T-helper 1 cell treated with Interleukin-12 subunit alpha and Interleukin-12 subunit beta and Interleukin-4 antibody, amounts not matched to agents 30 ng/mL and 1 ng/mL, for 36 hours (primary cell): ENCODE results near the gene MRS2. TPM values are rescaled to one million over a fixed set of nuclear protein-coding genes. Genes with fewer than 3 reads are reported as not detected.
"Not testable (repeated sequence)": the region's sequence is repeated elsewhere in the genome, so short reads cannot be mapped to it uniquely, and the experiment has no call there.

Experiments used
- intact Hi-C: fragments of 100-400 bp; cut with micrococcal nuclease; formaldehyde crosslinking; loops from one replicate; pipeline ENCODE4 v1.15.1; 2024
- total RNA-seq: library from RNA; stranded (reverse); gene quantifications from 2 replicates; pipeline ENCODE4 v1.2.3, GENCODE V29; 2022

The MRS2 gene, protein sequence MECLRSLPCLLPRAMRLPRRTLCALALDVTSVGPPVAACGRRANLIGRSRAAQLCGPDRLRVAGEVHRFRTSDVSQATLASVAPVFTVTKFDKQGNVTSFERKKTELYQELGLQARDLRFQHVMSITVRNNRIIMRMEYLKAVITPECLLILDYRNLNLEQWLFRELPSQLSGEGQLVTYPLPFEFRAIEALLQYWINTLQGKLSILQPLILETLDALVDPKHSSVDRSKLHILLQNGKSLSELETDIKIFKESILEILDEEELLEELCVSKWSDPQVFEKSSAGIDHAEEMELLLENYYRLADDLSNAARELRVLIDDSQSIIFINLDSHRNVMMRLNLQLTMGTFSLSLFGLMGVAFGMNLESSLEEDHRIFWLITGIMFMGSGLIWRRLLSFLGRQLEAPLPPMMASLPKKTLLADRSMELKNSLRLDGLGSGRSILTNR
- total RNA-seq, result 23.4 and 23.9 TPM in 2 replicates

DNA sequence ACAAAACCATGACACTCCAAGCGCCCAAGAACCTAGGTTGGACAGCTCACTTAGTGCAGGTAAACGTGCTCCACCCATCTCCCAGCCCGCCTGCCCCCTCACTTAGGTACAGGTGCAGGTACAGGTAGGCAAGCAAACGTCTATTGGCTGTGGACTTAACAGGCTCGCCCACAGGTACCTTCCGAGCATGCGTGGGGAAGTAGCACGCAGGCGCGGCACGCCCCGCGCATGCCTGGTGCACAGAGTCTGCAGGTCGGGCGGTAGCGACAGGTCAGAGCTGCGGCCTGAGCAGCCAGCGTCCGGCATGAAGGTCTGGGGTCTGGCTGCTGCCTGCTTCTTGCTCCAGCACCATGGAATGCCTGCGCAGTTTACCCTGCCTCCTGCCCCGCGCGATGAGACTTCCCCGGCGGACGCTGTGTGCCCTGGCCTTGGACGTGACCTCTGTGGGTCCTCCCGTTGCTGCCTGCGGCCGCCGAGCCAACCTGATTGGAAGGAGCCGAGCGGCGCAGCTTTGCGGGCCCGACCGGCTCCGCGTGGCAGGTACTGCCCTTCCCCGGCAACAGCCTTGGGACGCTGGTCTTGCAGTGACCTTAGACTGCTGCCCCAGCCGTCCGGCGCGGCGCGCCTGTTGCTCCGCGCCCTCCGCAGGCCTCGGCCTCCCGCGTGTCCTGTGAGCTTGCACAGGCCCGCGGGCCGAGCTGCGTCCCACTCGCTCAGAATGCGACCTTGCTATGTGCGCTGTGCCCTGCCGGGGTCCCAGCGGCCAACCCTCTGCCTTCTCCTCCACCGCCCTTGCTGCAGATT is at the start of gene MRS2:
Gene MRS2, plus strand, starts transcription at position 240 of the 804 bp plus-strand sequence. Its CDS starts 111 bp downstream, at position 351.
- intact Hi-C loops, result loop anchor here (1.0 to 5.0 kb wide), 3 partner anchors 28 to 264 kb away; partner anchors contain the start of genes ACOT13 and TDP2

DNA sequence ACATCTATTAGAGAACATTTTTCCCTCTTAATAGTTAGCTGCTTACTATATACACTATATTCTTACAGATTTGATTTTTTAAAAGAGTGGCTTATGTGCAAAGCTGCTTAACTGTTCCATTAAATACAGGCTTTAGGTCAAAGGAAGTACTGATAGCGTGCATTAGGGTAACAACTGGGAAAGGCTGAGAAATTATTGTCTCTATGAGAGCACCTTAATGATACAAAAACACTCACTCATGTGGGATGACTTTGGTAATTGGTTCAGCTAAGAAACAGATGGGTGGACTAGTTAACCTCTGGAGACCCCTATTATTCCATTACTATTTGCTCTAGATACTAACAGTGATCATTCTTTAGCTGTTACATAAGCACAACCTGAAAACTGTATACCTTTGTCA is 48.9 kb upstream of the MRS2 start:
- intact Hi-C loops, result no loop called here

DNA sequence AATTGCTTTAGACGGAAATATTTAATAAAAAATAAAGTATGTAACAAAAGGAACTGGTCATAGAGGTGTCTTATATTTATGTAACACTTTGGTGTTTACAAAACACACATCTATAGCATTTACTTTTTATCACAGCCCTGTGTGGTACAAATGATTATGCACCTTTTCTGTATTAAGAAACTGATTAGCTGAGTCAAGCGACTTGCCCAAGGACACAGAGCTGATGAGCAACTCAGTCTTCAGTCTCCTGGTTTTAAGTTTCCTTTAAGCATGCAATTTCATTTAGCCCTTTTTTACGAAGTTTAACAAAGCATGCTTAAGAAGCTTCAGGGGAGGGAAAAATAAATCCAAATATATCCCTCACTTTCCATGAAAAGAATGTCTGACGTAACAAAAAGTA is 47.3 kb upstream of the MRS2 start:
- intact Hi-C loops, result no loop called here

DNA sequence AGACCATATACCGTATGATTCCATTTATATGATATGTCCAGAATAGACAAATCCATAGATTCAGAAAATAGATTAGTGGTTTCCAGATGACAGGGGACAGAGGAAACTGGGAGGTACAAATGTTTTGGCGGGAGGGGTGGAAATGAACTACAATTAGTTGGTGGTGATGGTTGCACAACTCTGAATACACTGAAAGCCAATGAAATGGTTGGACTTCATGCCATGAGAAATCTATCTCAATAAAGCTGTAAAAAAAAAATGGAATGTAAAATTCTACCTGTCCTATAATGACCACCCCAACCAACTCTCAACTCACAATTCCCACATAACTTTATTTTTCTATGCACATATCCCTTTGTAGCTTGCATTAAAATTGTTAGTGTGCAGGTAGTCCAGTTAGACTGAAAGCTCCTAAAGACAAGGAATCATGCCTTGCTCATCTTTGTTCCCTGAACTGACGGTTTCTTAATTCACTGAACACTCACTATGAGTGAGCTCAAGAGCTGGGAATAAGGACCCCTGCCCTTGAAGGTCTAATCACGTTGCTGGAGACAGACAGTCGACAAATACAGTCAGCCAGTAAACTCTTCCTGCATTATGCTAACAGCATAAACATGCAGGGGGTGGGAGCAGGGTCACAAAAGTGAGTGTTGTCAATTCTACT is 46.3 kb upstream of the MRS2 start:
- intact Hi-C loops, result no loop called here

DNA sequence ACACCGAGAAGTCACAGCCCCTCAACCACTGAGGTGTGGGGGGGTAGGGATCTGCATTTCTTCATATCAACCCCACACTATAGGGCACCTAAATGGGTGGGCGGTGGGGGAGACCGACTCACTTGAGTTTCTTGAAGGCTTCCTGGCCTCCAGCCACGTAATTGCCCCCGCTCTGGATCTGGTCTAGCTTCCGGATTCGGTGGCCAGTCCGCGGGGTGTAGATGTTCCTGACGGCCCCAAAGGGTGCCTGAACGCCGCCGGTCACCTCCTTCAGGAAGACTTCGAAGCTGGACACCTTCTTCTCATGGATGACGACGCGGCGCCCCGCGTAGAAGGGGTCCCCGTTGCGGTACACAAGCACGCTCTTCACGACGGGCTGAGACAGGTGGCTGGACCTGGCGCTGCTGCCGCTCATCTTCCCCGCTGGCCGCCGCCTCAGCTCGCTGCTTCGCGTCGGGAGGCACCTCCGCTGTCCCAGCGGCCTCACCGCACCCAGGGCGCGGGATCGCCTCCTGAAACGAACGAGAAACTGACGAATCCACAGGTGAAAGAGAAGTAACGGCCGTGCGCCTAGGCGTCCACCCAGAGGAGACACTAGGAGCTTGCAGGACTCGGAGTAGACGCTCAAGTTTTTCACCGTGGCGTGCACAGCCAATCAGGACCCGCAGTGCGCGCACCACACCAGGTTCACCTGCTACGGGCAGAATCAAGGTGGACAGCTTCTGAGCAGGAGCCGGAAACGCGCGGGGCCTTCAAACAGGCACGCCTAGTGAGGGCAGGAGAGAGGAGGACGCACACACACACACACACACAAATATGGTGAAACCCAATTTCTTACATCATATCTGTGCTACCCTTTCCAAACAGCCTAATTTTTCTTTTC is 45.2 kb upstream of the MRS2 start, which contains the start of gene DCDC2:
Gene DCDC2, minus strand, starts transcription at position 724 of the 883 bp plus-strand sequence. Its CDS starts 309 bp downstream, at position 415.
- intact Hi-C loops, result no loop called here

DNA sequence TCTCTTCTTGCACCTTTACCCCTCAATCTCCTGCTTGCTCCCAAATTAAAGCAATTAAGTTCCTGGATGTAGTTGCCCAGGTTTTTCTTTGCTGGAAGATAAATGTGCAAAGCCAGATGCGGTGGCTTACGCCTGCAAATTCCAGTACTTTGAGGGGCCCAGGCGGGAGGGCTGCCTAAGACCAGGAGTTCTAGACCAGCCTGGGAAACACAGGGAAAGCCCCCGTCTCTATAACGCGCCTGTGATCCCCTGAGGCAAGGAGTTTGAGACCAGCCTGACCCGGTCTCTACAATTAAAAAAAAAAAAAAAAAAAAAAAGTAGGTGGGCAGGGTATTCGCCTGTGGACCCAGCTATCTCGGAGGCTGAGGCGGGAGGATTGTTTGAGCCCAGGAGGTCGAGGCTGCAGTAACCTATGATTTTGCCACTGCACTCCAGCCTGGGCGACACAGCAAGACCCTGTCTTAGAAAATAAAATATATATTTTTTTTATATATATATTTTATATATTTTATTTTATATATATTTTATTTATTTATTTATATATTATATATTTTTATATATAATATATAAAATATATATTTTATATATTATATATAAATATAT is 44.4 kb upstream of the MRS2 start:
- intact Hi-C loops, result no loop called here

DNA sequence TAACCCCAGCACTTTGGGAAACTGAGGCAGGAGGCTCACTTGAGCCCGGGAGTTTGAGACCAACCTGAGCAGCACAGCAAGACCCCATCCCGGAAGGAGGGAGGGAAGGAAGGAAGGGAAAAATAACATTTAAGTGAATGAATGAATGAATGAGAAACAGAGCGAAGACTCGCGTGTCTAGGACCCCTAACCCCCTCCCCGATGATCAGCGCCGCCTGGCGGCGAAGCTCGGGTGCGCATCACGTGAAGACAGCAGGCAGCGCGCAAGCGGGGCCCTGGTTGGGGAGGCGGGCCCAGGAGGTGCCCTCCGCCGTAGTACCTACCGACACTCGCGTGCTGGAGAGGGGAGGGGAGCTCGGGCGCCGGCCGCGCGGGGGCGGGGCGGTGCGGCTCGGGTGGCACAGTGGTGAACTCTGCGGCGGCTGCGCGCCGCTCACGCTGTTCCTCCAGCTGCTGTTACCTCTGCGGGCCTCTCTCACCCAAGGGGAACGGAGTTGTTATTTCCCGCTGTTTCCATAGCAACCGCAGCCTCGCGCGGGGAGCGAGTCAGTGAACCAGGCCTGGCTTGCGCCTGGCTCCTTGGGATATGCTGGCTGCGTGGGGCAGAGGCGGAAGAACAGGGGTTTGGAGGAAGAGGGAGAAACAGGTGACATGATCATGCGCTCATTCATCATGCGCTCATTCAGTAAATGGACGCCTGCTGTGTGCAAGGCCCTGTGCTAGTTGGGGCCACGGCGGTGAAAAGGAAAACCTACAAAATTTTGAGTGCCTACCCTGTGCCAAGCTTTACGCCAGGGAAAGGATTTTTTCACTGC is 42.9 kb upstream of the MRS2 start:
- intact Hi-C loops, result loop anchor here (1.0 kb wide), 2 partner anchors 43 to 77 kb away; no protein-coding TSS in a partner anchor

DNA sequence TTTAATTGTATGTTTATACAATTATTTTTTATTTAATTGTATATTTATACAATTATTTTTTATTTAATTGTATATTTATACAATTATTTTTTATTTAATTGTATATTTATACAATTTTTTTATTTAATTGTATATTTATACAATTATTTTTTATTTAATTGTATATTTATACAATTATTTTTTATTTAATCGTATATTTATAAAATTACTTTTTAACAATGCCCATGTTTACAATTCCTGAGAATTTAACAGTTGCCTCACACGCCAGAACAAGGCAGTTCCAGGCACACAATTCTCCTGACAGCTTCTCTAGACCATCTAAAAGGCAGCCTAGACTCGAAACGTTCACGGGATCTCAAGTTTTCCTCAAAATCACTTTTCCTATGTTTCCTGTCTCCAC is 40.4 kb upstream of the MRS2 start:
- intact Hi-C loops, result not testable (repeated sequence)

DNA sequence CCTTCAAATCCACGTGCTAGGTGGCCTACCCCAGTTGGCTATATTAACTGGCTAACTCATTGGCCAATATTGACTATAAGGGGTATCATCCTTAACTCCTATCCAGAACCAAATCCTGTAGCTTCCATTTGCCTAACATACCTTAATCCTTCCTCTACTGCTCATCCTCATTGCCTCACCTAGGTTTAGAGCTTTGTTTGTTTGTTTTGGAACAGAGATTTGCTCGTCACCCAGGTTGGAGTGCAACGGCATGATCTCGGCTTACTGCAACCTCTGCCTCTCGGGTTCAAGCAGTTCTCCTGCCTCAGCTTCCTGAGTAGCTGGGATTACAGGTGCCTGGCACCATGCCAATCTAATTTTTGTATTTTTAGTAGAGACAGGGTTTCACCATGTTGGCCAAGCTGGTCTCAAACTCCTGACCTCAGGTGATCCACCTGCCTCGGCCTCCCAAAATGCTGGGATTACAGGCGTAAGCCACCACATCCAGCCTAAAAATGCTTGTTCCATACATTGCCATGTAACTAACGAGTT is 37.6 kb upstream of the MRS2 start:
- intact Hi-C loops, result not testable (repeated sequence)

DNA sequence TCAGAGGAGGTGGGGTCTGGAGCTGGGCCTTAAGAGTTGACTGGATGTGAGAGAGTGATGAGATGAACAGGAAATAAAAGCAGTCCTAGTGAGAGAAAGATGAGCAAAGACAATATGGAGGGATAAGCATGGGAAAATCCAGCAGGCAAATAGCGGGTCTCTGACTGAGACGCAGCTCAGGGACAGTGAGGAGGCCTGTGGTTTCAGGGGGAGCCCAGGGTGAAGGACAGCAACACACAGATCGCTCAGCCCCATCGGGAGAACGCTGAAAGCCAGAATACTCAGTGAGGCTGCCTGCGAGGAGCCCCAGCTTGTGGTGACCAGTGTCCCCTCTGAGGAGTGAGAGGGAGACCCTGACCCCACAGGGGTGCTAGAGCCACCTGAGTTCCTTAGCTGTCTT is 28.1 kb upstream of the MRS2 start:
- intact Hi-C loops, result no loop called here

DNA sequence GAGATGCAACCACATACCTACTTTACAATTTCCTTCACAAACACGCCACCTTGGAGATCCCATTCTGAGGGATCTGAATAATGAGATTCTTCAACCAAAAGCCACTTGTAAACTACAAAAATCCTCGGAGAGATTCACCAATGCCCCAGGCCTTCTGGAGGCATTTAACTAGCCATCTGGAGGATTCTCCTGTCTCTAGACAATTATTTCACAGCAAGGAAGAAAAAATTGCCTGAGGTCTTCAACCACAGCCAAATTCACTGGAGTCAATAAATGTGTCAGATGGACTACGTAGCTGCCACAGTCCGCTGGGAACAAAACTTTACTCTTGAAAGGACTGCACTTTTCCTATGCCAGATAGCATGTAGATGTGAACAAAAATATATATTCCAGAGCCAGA is 25.9 kb upstream of the MRS2 start:
- intact Hi-C loops, result no loop called here

DNA sequence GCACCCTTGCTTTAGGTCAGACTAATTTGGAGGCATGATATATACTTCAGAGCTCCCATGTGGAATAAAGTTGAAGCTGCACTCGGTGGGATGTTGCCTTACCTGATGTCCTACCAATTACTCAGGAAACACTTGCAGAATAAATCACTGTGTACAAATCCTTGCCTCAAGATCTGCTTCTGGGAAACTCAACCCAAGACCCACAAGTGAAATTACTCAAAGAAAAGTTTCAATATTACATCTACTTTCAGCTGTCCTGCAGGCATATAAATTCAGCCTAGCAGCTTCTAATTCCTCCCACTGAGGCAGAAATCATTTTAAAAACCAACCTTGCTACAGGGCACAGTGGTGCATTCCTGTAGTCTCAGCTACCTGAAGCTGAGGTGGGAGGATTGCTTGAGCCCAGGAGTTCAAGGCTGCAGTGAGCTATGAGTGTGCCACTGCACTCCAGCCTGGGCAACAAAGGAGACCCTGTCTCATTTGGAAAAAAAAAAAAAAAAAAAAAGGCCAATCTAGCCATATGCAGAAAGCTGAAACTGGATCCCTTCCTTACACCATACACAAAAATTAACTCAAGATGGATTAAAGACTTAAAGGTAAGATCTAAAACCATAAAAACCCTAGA is 24.2 kb upstream of the MRS2 start:
- intact Hi-C loops, result no loop called here

DNA sequence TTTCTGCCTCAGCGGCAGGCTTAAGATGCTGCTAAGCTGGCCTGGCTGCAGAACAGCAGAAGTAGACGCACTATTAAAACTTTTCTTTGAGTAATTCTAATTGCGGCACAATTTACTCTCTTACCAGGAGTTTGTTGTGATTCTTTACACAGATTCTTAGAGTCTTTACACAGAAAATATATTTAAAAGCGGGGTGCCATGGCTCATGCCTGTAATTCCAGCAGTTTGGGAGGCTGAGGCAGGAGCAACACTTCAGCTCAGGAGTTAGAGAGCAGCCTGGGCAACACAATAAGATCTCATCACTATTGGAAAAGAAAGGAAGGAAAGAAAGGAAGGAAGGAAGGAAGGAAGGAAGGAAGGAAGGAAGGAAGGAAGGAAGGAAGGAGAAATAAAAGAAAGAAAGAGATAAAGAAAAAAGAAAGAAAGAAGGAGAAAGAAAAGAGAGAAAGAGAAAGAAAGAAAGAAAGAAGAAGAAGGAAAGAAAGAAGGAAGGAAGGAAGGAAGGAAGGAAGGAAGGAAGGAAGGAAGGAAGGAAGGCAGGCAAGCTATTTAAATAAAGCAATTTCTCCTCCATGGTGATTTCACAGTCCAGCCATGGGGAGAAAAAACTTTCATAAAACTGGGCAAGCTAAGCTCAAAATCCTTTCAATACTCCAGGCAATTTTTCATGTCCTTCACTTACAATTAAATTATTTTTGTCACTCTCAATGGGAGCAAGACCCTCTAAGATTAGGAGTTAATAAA is 21.1 kb upstream of the MRS2 start:
- intact Hi-C loops, result no loop called here

DNA sequence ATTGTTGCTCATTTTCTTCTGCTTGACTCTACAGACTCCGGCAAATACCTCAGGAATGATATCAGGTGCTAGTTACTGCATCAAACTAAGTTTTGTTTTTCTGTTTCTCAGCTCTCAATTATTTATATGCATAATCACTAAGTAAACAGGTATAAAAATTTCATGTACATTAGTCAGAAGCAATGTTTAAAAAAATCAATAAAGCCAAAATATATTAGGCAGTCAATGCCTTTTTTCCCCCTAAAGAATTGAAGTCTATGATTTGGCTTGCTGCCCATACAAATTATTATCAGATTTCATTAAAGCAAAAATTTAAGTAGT is 20.6 kb upstream of the MRS2 start:
- intact Hi-C loops, result no loop called here

DNA sequence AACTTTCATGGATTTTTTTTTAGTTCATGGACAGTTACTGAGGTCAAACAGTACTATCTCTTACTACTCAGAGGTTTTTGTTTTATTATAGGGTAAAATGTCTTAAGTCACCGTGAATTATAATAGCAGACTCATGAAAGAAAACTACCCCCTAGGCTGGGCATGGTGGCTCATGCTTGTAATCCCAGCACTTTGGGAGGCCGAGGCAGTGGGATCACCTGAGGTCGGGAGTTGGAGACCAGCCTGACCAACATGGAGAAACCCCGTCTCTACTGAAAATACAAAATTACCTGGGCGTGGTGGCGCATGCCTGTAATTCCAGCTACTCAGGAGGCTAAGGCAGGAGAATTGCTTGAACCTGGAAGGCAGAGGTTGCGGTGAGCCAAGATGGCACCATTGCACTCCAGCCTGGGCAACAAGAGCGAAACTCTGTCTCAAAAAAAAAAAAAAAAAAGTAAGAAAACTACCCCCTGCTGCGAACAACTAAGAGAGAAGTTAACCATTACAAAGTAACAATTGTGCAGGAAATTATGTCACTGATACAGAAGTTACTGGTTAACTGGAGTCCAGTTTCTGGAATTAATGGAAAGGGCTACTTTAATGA is 19.7 kb upstream of the MRS2 start:
- intact Hi-C loops, result not testable (repeated sequence)

DNA sequence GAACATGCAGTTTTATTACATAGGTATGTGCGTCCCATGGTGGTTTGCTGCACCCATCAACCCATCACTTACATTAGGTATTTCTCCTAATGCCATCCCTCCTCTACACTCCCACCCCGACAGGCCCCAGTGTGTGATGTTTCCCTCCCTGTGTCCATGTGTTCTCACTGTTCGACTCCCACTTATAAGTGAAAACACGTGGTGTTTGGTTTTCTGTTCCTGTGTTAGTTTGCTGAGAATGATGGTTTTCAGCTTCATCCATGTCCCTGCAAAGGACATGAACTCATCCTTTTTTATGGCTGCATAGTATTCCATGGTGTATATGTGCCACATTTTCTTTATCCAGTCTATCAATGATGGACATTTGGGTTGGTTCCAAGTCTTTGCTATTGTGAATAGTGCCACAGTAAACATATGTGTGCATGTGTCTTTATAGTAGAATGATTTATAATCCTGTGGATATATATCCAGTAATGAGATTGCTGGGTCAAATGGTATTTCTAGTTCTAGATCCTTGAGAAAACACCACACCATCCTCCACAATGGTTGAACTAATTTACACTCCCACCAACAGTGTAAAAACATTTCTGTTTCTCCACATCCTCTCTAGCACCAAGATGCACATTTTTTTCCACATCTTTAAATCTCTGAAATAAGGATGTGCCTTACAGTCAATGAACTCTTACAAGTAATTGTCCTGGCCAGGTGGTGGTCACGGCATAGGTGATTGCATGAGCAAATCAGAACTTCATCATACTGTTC is 18.2 kb upstream of the MRS2 start:
- intact Hi-C loops, result not testable (repeated sequence)
